ENCODE results near the gene NUP62. TPM values are rescaled to one million over a fixed set of nuclear protein-coding genes. Genes with fewer than 3 reads are reported as not detected.

Gene NUP62
- total RNA-seq, 1 donor from 2014 or later = 16.2 TPM

GRCh38 chr19:49920624-49921363, 8.5 kb downstream of the NUP62 start:
- Histone ChIP-seq H3K36me3 (ENCODE audit: control insufficient read depth in 3 of 3, insufficient read depth in 3 of 3, low read length in 3 of 3) (peaks cover 19 to 28% (median 26%) of the 10 kb centered on the region in 3 donors), H3K9ac (ENCODE audit: low read depth in 1 of 3, low read length in 3 of 3) (no peak overlapping the region)

GRCh38 chr19:49918089-49918488, 11.2 kb downstream of the NUP62 start:
- H3K9me3 ChIP-seq (ENCODE audit: control insufficient read depth in 3 of 3, low read length in 3 of 3) = no peaks in the 10 kb centered on the region

More at GRCh38 chr19:49920624-49921363, 8.5 kb downstream of the NUP62 start:
- no peak overlapping the region for H3K27ac ChIP-seq (ENCODE audit: low read depth, low read length)
- H3K27me3 ChIP-seq (ENCODE audit: control insufficient read depth in 3 of 3, insufficient read depth in 3 of 3, low read length in 3 of 3) = no peaks in the 10 kb centered on the region
- H3K4me3 ChIP-seq (ENCODE audit: low read length in 3 of 3) = no peak overlapping the region
- no peaks in the 10 kb centered on the region for H3K9me3 ChIP-seq (ENCODE audit: control insufficient read depth in 3 of 3, low read length in 3 of 3)
- peaks cover 12 to 44% (median 24%) of the 10 kb centered on the region in 3 donors for H3K4me1 ChIP-seq (ENCODE audit: control insufficient read depth in 3 of 3, insufficient read depth in 3 of 3, low read length in 3 of 3)

GRCh38 chr19:49916839-49917733, 12.2 kb downstream of the NUP62 start:
- H3K9me3 ChIP-seq (ENCODE audit: control insufficient read depth in 3 of 3, low read length in 3 of 3) = no peaks in the 10 kb centered on the region
- peaks cover 0 to 16% (median 6%) of the 10 kb centered on the region in 3 donors for H3K4me1 ChIP-seq (ENCODE audit: control insufficient read depth in 3 of 3, insufficient read depth in 3 of 3, low read length in 3 of 3)
- H3K9ac ChIP-seq (ENCODE audit: low read depth in 1 of 3, low read length in 3 of 3) = no peak overlapping the region
- no peaks in the 10 kb centered on the region for H3K27me3 ChIP-seq (ENCODE audit: control insufficient read depth in 3 of 3, insufficient read depth in 3 of 3, low read length in 3 of 3)
- peak overlapping the region; percentile 51 for H3K27ac ChIP-seq (ENCODE audit: low read depth, low read length)
- no peak overlapping the region for H3K4me3 ChIP-seq (ENCODE audit: low read length in 3 of 3)
- peaks cover 23 to 31% (median 27%) of the 10 kb centered on the region in 3 donors for H3K36me3 ChIP-seq (ENCODE audit: control insufficient read depth in 3 of 3, insufficient read depth in 3 of 3, low read length in 3 of 3)

More at GRCh38 chr19:49918089-49918488, 11.2 kb downstream of the NUP62 start:
- no peak overlapping the region for H3K9ac ChIP-seq (ENCODE audit: low read depth in 1 of 3, low read length in 3 of 3)
- no peaks in the 10 kb centered on the region for H3K27me3 ChIP-seq (ENCODE audit: control insufficient read depth in 3 of 3, insufficient read depth in 3 of 3, low read length in 3 of 3)
- H3K4me3 ChIP-seq (ENCODE audit: low read length in 3 of 3) = no peak overlapping the region
- no peak overlapping the region for H3K27ac ChIP-seq (ENCODE audit: low read depth, low read length)
- H3K36me3 ChIP-seq (ENCODE audit: control insufficient read depth in 3 of 3, insufficient read depth in 3 of 3, low read length in 3 of 3) = peaks cover 23 to 33% (median 31%) of the 10 kb centered on the region in 3 donors
- peaks cover 6 to 24% (median 14%) of the 10 kb centered on the region in 3 donors for H3K4me1 ChIP-seq (ENCODE audit: control insufficient read depth in 3 of 3, insufficient read depth in 3 of 3, low read length in 3 of 3)

- Histone ChIP-seq H3K36me3 (ENCODE audit: control insufficient read depth in 3 of 3, insufficient read depth in 3 of 3, low read length in 3 of 3) (peaks cover 23 to 28% (median 24%) of the 10 kb centered on the region in 3 donors), H3K4me3 (ENCODE audit: low read length in 3 of 3) (no peak overlapping the region), H3K4me1 (ENCODE audit: control insufficient read depth in 3 of 3, insufficient read depth in 3 of 3, low read length in 3 of 3) (peaks cover 4 to 14% (median 5%) of the 10 kb centered on the region in 3 donors), H3K27ac (ENCODE audit: low read depth, low read length) (no peak overlapping the region), H3K9ac (ENCODE audit: low read depth in 1 of 3, low read length in 3 of 3) (no peak overlapping the region), H3K9me3 (ENCODE audit: control insufficient read depth in 3 of 3, low read length in 3 of 3) (no peaks in the 10 kb centered on the region), H3K27me3 (ENCODE audit: control insufficient read depth in 3 of 3, insufficient read depth in 3 of 3, low read length in 3 of 3) (no peaks in the 10 kb centered on the region)
Measured at GRCh38 chr19:49915271-49915670, 14.0 kb downstream of the NUP62 start.

GRCh38 chr19:49913720-49914119, 15.6 kb downstream of the NUP62 start:
- no peak overlapping the region for H3K27ac ChIP-seq (ENCODE audit: low read depth, low read length)
- H3K27me3 ChIP-seq (ENCODE audit: control insufficient read depth in 3 of 3, insufficient read depth in 3 of 3, low read length in 3 of 3) = no peaks in the 10 kb centered on the region
- H3K36me3 ChIP-seq (ENCODE audit: control insufficient read depth in 3 of 3, insufficient read depth in 3 of 3, low read length in 3 of 3) = peaks cover 25 to 38% (median 32%) of the 10 kb centered on the region in 3 donors
- H3K4me1 ChIP-seq (ENCODE audit: control insufficient read depth in 3 of 3, insufficient read depth in 3 of 3, low read length in 3 of 3) = peaks cover 4 to 14% (median 5%) of the 10 kb centered on the region in 3 donors
- no peak overlapping the region for H3K9ac ChIP-seq (ENCODE audit: low read depth in 1 of 3, low read length in 3 of 3)
- no peaks in the 10 kb centered on the region for H3K9me3 ChIP-seq (ENCODE audit: control insufficient read depth in 3 of 3, low read length in 3 of 3)
- H3K4me3 ChIP-seq (ENCODE audit: low read length in 3 of 3) = no peak overlapping the region

- Histone ChIP-seq H3K9me3 (ENCODE audit: control insufficient read depth in 3 of 3, low read length in 3 of 3) (no peaks in the 10 kb centered on the region), H3K27me3 (ENCODE audit: control insufficient read depth in 3 of 3, insufficient read depth in 3 of 3, low read length in 3 of 3) (no peaks in the 10 kb centered on the region), H3K4me1 (ENCODE audit: control insufficient read depth in 3 of 3, insufficient read depth in 3 of 3, low read length in 3 of 3) (peaks cover 4 to 14% (median 5%) of the 10 kb centered on the region in 3 donors), H3K4me3 (ENCODE audit: low read length in 3 of 3) (no peak overlapping the region), H3K27ac (ENCODE audit: low read depth, low read length) (no peak overlapping the region), H3K36me3 (ENCODE audit: control insufficient read depth in 3 of 3, insufficient read depth in 3 of 3, low read length in 3 of 3) (peaks cover 28 to 42% (median 35%) of the 10 kb centered on the region in 3 donors), H3K9ac (ENCODE audit: low read depth in 1 of 3, low read length in 3 of 3) (no peak overlapping the region)
Measured at GRCh38 chr19:49912965-49913685, 16.2 kb downstream of the NUP62 start.

- Histone ChIP-seq H3K4me1 (ENCODE audit: control insufficient read depth in 3 of 3, insufficient read depth in 3 of 3, low read length in 3 of 3) (peaks cover 5 to 6% (median 6%) of the 10 kb centered on the region in 3 donors), H3K27me3 (ENCODE audit: control insufficient read depth in 3 of 3, insufficient read depth in 3 of 3, low read length in 3 of 3) (no peaks in the 10 kb centered on the region), H3K4me3 (ENCODE audit: low read length in 3 of 3) (no peak overlapping the region), H3K9me3 (ENCODE audit: control insufficient read depth in 3 of 3, low read length in 3 of 3) (no peaks in the 10 kb centered on the region), H3K36me3 (ENCODE audit: control insufficient read depth in 3 of 3, insufficient read depth in 3 of 3, low read length in 3 of 3) (peaks cover 35 to 46% (median 36%) of the 10 kb centered on the region in 3 donors), H3K27ac (ENCODE audit: low read depth, low read length) (peak overlapping the region; percentile 60), H3K9ac (ENCODE audit: low read depth in 1 of 3, low read length in 3 of 3) (no peak overlapping the region)
Measured at GRCh38 chr19:49911381-49912145, 17.7 kb downstream of the NUP62 start.

GRCh38 chr19:49910179-49910578, 19.1 kb downstream of the NUP62 start:
- Histone ChIP-seq H3K9me3 (ENCODE audit: control insufficient read depth in 3 of 3, low read length in 3 of 3) (no peaks in the 10 kb centered on the region), H3K4me1 (ENCODE audit: control insufficient read depth in 3 of 3, insufficient read depth in 3 of 3, low read length in 3 of 3) (peaks cover 5 to 8% (median 6%) of the 10 kb centered on the region in 3 donors), H3K27me3 (ENCODE audit: control insufficient read depth in 3 of 3, insufficient read depth in 3 of 3, low read length in 3 of 3) (no peaks in the 10 kb centered on the region), H3K4me3 (ENCODE audit: low read length in 3 of 3) (no peak overlapping the region), H3K36me3 (ENCODE audit: control insufficient read depth in 3 of 3, insufficient read depth in 3 of 3, low read length in 3 of 3) (peaks cover 26 to 41% (median 31%) of the 10 kb centered on the region in 3 donors), H3K9ac (ENCODE audit: low read depth in 1 of 3, low read length in 3 of 3) (no peak overlapping the region), H3K27ac (ENCODE audit: low read depth, low read length) (no peak overlapping the region)

Measured in skeletal muscle tissue (tissue), 4 donors.